Ishikawa (cell line): ENCODE measurements around the gene NUP93.

Experiments used
- CEBPB ChIP-seq: IDR thresholded peaks from 2 replicates; pipeline ENCODE4 v1.6.1; 2012
- CREB1 ChIP-seq: IDR thresholded peaks from 2 replicates; pipeline ENCODE4 v1.6.1; 2012; ENCODE audit warnings: low read depth
- EGR1 ChIP-seq: IDR thresholded peaks from 2 replicates; pipeline ENCODE4 v1.6.1; 2012
- EP300 ChIP-seq: IDR thresholded peaks from 2 replicates; pipeline ENCODE4 v1.6.1; 2012; ENCODE audit warnings: borderline replicate concordance
- FOXM1 ChIP-seq: IDR thresholded peaks from 2 replicates; pipeline ENCODE4 v1.6.1; 2012; ENCODE audit warnings: low read depth, borderline replicate concordance
- MAX ChIP-seq: IDR thresholded peaks from 2 replicates; pipeline ENCODE4 v1.6.1; 2012
- NFIC ChIP-seq: IDR thresholded peaks from 2 replicates; pipeline ENCODE4 v1.6.1; 2012
- RAD21 ChIP-seq: IDR thresholded peaks from 2 replicates; pipeline ENCODE4 v1.6.1; 2012; ENCODE audit warnings: low read depth
- REST ChIP-seq: IDR thresholded peaks from 2 replicates; pipeline ENCODE4 v1.6.1; 2012; ENCODE audit warnings: low read depth, mild to moderate bottlenecking
- TAF1 ChIP-seq: IDR thresholded peaks from 2 replicates; pipeline ENCODE4 v1.6.1; 2012; ENCODE audit warnings: low read depth, mild to moderate bottlenecking
- TCF12 ChIP-seq: IDR thresholded peaks from 2 replicates; pipeline ENCODE4 v1.6.1; 2012; ENCODE audit warnings: low read depth
- TEAD4 ChIP-seq: IDR thresholded peaks from 2 replicates; pipeline ENCODE4 v1.6.1; 2012
- USF1 ChIP-seq: IDR thresholded peaks from 2 replicates; pipeline ENCODE4 v1.6.1; 2012
- YY1 ChIP-seq: IDR thresholded peaks from 2 replicates; pipeline ENCODE4 v1.6.1; 2012; ENCODE audit warnings: low read depth
- ZBTB7A ChIP-seq: IDR thresholded peaks from 2 replicates; pipeline ENCODE4 v1.6.1; 2012; ENCODE audit warnings: low read depth

NUP93 gene

GRCh38 chr16:56874800-56875199, 144.9 kb downstream of the NUP93 start:
- TF ChIP-seq EGR1 (no peak), TAF1 (no peak), REST (no peak), CREB1 (no peak), NFIC (no peak), EP300 (no peak), TEAD4 (no peak), TCF12 (no peak), MAX (no peak), CEBPB (no peak), YY1 (no peak), USF1 (no peak), FOXM1 (no peak), RAD21 (no peak), ZBTB7A (no peak)

DNA sequence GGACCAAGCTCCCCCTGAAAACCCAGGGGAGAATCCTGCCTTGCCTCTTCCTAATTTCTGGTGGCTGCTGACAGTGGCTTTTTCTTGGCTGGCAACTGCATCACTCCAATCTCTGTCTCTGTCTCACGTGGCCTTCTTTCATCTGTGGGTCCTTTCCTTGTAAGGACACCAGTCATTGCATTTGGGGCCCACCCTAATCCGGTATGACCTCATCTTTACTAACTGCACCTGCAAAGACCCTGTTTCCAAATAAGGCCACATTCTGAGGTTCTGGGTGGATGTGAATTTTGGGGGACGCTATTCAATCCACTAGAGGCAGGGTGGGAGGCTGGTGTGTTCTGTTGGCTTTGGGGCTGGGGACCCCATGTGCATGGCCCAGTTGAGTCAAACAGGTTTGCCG, 146.1 kb downstream of the NUP93 start:
- TF ChIP-seq TEAD4 (no peak), NFIC (no peak), YY1 (no peak), EP300 (no peak), RAD21 (no peak)

DNA sequence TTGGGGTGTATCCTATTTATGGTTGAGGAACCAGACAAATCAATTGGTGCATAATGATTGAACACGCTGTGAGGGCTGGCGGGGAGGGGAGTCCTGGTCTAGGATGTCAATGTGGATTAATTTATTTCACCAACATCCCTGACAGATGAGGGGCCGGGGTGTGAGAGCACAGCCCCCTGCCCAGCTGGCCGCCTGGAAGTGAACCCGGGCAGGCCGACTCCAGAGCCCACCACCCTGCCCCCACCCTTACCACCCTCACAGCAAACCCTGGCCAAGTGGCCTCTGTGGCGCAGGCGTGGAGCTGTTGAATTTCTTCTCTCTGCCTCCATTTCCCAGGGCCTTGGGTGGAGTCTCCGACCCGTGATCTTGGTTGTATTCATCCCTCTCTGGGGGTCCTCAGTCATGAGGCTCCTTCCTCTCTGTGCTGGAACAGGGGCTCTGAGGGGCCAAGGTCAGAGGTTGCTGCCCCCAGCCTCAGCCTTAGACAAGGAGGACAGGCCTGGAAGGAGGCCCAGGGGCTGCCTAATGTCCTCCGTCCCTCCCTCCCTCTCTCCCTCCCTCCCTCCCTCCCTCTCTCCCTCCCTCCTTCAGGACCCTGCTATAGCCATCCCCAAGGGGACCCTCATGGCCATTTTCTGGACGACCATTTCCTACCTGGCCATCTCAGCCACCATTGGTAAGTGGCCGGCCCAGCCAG, 147.7 kb downstream of the NUP93 start:
- no peak for TF ChIP-seq ZBTB7A
- TF ChIP-seq TCF12: no peak
- TF ChIP-seq RAD21: no peak

DNA sequence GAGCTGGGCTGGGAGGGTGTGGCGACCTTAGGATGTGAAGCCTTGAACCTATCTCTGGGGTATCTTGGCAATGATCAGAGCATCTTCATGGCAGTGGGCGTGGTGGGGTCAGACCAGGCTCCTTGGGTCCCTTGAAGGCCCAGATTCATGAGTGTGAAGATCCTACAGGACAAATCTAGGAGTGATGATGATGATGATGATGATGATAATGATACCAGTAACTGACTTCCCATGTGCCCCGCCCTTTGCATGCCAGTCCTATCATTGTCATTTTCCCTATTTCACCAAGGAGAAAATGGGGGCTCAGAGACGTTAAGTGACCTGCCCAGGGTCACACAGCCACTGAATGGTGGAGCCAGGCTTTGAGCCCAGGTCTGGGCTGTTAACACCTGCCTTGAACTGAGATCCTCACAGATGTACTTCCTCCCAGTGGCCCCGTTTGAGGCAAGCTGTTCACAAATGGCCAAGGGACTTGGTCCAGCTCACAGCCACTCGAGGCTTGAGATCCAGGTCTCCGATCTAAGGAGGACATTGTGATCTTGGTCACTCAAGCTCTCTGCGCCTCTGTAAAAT, 148.4 kb downstream of the NUP93 start:
- TF ChIP-seq EGR1 (no peak), NFIC (no peak), RAD21 (no peak), CEBPB (no peak), MAX (no peak), YY1 (no peak)

- TF ChIP-seq YY1 (no peak), CREB1 (no peak), ZBTB7A (no peak), TEAD4 (no peak), EP300 (no peak), NFIC (no peak), TCF12 (no peak), EGR1 (no peak), USF1 (no peak), RAD21 (no peak), FOXM1 (no peak), TAF1 (no peak), REST (no peak), MAX (no peak), CEBPB (no peak)
Measured at GRCh38 chr16:56879276-56879675, 149.3 kb downstream of the NUP93 start.

DNA sequence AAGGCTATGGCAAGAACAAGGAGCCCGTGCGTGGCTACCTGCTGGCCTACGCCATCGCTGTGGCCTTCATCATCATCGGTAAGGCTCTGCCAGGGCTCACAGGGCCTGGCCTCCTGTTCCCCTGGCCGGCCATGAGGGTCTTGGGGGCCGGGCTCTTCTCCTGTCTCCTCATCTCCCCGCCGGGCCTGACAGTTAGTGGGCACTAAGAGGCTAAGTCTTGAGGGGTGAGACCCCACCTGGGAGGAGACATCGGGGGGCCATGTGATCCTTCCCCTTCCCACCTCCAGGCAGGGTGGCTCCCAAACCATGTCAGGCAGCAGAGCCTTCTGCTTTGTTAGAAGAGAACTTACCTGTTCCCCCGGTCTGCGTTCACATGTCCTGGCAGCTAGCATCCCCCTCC, 150.2 kb downstream of the NUP93 start:
- TF ChIP-seq CREB1 (no peak), TCF12 (no peak), YY1 (no peak), MAX (no peak), USF1 (no peak), TAF1 (no peak), TEAD4 (no peak), REST (no peak), NFIC (no peak), EGR1 (no peak), CEBPB (no peak), RAD21 (no peak), EP300 (no peak)
